ENCODE results near the gene MEFV.

MEFV gene

DNA sequence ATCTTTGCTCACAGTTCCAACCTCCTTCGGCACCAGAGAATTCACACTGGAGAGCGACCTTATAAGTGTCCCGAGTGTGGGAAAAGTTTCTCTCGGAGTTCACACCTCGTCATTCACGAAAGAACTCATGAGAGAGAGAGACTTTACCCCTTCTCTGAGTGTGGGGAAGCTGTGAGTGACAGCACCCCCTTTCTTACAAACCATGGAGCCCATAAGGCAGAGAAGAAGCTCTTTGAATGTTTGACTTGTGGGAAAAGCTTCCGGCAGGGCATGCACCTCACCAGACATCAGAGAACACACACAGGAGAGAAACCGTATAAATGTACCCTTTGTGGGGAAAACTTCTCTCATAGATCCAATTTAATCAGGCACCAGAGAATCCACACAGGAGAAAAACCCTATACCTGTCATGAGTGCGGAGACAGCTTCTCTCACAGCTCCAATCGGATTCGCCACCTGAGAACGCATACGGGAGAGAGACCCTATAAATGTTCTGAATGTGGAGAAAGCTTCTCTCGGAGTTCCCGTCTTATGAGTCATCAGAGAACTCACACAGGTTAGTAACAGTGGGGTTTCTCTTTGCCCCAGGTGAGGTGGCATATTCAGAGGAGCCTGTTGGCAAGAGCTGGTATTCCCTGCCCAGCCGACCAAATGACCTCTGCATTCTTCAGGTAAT is 33.7 kb upstream of the MEFV start (continued):
- no peak for TF ChIP-seq ISL1 (CRISPR knock-in tag; IDR thresholded peaks at IDR 0.05)
- no peak for TF ChIP-seq SNAI2 (CRISPR knock-in tag; IDR thresholded peaks at IDR 0.05)

DNA sequence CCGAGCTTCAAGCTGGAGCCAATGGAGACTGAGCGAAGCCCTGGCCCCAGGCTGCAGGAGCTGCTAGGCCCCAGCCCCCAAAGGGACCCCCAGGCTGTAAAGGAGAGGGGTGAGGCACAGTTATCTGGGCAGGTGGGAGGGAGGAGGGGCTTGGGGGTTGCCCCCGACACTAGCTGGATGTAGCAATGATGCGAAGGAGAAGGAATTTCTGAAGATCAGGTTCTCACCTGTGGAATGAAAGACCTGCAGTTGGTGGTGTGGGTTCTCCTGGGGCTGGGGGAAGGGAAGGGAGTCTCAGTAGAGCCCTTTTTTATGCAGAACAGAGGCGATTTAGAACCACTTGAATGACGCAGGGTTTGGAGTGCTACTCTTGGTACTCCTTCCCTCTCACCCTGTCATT is 28.7 kb upstream of the MEFV start:
- ATAC-seq: no peak
- TF ChIP-seq ZNF70 (CRISPR knock-in tag; IDR thresholded peaks at IDR 0.05) (no peak), BACH2 (CRISPR knock-in tag; IDR thresholded peaks at IDR 0.05; ENCODE audit: borderline replicate concordance) (no peak), ISL1 (CRISPR knock-in tag; IDR thresholded peaks at IDR 0.05) (no peak), GLIS3 (CRISPR knock-in tag; IDR thresholded peaks at IDR 0.05) (no peak), OSR1 (CRISPR knock-in tag; IDR thresholded peaks at IDR 0.05) (no peak), ZFP30 (CRISPR knock-in tag; IDR thresholded peaks at IDR 0.05) (no peak), ZNF8 (CRISPR knock-in tag; IDR thresholded peaks at IDR 0.05) (no peak), TCF4 (CRISPR knock-in tag; IDR thresholded peaks at IDR 0.05; ENCODE audit: borderline replicate concordance) (no peak), ZFP3 (CRISPR knock-in tag; IDR thresholded peaks at IDR 0.05) (no peak), CSDC2 (CRISPR knock-in tag; IDR thresholded peaks at IDR 0.05) (no peak)

DNA sequence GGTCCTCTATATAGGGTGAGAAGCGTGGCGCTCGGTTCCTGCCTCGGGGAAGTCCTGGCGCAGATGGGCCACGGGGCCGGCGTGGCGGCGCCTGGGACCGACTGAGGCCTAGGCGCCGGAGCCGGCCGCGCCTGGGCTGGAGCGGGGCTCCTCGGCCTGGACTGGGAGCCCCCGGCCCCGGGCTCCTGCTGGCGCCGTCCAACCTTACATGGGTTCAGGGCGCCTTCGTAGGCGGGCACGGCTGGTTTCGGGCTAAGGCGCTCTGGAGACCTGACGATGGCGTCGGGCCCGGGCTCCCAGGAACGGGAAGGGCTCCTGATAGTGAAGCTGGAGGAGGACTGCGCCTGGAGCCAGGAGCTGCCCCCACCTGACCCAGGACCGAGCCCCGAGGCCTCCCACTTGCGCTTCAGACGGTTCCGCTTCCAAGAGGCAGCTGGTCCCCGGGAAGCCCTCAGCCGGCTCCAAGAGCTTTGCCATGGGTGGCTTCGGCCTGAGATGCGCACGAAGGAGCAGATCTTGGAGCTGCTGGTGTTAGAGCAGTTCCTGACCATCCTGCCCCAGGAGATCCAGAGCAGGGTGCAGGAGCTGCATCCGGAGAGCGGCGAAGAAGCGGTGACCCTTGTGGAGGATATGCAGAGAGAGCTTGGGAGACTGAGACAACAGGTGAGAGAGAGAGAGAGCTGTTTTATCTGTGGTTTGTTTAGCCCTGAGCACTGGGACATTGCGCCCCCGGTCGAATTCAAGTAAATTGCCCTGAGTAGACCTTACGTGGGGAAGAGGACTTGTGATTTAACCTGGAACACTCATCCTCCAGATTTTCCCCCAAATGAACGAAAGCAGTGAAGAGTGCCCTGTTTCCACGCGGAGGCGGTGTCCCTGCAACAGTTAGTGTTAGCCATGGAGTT is 27.4 kb upstream of the MEFV start:
- TF ChIP-seq, protein P1, sequence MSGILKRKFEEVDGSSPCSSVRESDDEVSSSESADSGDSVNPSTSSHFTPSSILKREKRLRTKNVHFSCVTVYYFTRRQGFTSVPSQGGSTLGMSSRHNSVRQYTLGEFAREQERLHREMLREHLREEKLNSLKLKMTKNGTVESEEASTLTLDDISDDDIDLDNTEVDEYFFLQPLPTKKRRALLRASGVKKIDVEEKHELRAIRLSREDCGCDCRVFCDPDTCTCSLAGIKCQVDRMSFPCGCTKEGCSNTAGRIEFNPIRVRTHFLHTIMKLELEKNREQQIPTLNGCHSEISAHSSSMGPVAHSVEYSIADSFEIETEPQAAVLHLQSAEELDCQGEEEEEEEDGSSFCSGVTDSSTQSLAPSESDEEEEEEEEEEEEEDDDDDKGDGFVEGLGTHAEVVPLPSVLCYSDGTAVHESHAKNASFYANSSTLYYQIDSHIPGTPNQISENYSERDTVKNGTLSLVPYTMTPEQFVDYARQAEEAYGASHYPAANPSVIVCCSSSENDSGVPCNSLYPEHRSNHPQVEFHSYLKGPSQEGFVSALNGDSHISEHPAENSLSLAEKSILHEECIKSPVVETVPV (CRISPR knock-in tag; IDR thresholded peaks at IDR 0.05): no peak
- TF ChIP-seq GLIS3 (CRISPR knock-in tag; IDR thresholded peaks at IDR 0.05) (no peak), BACH2 (CRISPR knock-in tag; IDR thresholded peaks at IDR 0.05; ENCODE audit: borderline replicate concordance) (no peak), RARB (CRISPR knock-in tag; IDR thresholded peaks at IDR 0.05) (no peak), OSR1 (CRISPR knock-in tag; IDR thresholded peaks at IDR 0.05) (no peak), ZC3H10 (CRISPR knock-in tag; IDR thresholded peaks at IDR 0.05) (no peak), ZFP3 (CRISPR knock-in tag; IDR thresholded peaks at IDR 0.05) (no peak), ARNTL (CRISPR knock-in tag; IDR thresholded peaks at IDR 0.05; ENCODE audit: borderline replicate concordance, low read depth) (no peak), TOX (CRISPR knock-in tag; IDR thresholded peaks at IDR 0.05; ENCODE audit: borderline replicate concordance) (no peak), ZNF565 (CRISPR knock-in tag; conservative IDR thresholded peaks at IDR 0.05; ENCODE audit: low read depth) (no peak), TCF4 (CRISPR knock-in tag; IDR thresholded peaks at IDR 0.05; ENCODE audit: borderline replicate concordance) (no peak), ESRRG (CRISPR knock-in tag; IDR thresholded peaks at IDR 0.05) (no peak), ZNF8 (CRISPR knock-in tag; IDR thresholded peaks at IDR 0.05) (no peak)
- TF ChIP-seq, protein P2, sequence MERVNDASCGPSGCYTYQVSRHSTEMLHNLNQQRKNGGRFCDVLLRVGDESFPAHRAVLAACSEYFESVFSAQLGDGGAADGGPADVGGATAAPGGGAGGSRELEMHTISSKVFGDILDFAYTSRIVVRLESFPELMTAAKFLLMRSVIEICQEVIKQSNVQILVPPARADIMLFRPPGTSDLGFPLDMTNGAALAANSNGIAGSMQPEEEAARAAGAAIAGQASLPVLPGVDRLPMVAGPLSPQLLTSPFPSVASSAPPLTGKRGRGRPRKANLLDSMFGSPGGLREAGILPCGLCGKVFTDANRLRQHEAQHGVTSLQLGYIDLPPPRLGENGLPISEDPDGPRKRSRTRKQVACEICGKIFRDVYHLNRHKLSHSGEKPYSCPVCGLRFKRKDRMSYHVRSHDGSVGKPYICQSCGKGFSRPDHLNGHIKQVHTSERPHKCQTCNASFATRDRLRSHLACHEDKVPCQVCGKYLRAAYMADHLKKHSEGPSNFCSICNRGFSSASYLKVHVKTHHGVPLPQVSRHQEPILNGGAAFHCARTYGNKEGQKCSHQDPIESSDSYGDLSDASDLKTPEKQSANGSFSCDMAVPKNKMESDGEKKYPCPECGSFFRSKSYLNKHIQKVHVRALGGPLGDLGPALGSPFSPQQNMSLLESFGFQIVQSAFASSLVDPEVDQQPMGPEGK (CRISPR knock-in tag; IDR thresholded peaks at IDR 0.05; ENCODE audit: borderline replicate concordance): no peak
- no peak for ATAC-seq

DNA sequence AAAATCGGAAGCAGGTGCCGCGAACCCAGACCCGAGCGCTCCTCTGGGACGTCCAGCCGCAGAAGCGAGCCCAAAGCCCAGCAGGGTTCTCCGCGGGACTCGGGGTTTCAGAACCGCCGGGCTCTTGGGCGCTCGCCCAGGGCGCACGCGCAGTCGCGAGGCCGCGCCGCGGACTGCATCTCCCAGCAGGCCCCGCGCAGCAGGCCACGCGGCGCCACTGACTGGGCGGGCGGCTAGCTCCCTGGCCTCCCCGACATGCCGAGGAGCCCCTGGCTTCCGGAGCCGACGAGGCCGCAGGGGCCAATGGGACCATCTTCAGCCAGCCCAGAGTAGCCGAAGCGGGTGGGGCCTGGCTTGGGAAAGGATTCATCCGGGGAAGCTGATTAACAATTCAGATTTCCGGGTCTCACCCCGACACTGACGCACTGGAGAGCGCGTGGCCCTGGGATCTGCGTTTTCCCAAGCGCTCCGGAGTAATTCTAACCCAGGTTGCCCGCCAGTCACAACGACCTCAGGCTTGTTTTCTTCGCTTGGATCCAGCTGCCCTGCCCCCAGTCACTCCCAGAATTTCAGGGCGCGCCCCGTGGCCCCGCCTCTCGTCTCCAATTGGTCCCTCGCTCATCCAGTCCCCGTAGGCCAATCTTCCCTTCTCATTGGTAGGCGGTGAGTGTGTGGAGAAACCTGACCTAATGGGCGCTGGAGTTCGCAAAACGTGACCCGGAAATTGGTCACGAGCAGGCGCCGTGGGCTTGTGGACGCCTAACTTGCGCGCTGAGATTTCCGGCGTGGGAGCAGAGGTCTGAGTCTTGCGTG is 26.5 kb upstream of the MEFV start, which contains the start of gene ZNF263:
TSS of gene ZNF263 (plus strand) at position 762 of the 813 bp plus-strand sequence. CDS start 328 bp downstream, outside the sequence.
- ATAC-seq: peak; percentile 93
- TF ChIP-seq SNAI2 (CRISPR knock-in tag; IDR thresholded peaks at IDR 0.05): no peak
- no peak for TF ChIP-seq ISL1 (CRISPR knock-in tag; IDR thresholded peaks at IDR 0.05)
- no peak for TF ChIP-seq ZNF8 (CRISPR knock-in tag; IDR thresholded peaks at IDR 0.05)
- TF ChIP-seq CSDC2 (CRISPR knock-in tag; IDR thresholded peaks at IDR 0.05): no peak
- TF ChIP-seq GLIS3 (CRISPR knock-in tag; IDR thresholded peaks at IDR 0.05): no peak
- TF ChIP-seq TCF4 (CRISPR knock-in tag; IDR thresholded peaks at IDR 0.05; ENCODE audit: borderline replicate concordance): no peak
- no peak for TF ChIP-seq ZNF70 (CRISPR knock-in tag; IDR thresholded peaks at IDR 0.05)
- TF ChIP-seq PPARA (CRISPR knock-in tag; IDR thresholded peaks at IDR 0.05; ENCODE audit: borderline replicate concordance): no peak

All from SK-N-SH treated with all-trans-retinoic acid at 6 μM for 48 hours (cell line).